HCT116 (cell line): ENCODE results near the gene ETNPPL. TPM values are rescaled to one million over a fixed set of nuclear protein-coding genes. Genes with fewer than 3 reads are reported as not detected.

Experiments
- ATAC-seq: fragments of 200-7000 bp; cut with Tn5 transposase; 2 replicates; pipeline ENCODE4 v1.9.1; 2020; ENCODE audit warnings: mild to moderate bottlenecking, moderate library complexity
- BruUV-seq: library from RNA; stranded (reverse); fragments of 400-500 nt; replicated peaks from 2 replicates; lab custom pipeline; 2021; lab: Mats Ljungman, UMichigan
- CTCF ChIA-PET: fragments of 300-600 bp; sonication (Branson Sonifier 250); formaldehyde crosslinking; loops from one replicate; lab custom pipeline; 2021; ENCODE audit warnings: antibody characterized with exemption; lab: Charles Lee
- POLR2A ChIA-PET: fragments of 300-600, 350-600 bp; sonication (Branson Sonifier 250); formaldehyde crosslinking; loops from one replicate; lab custom pipeline; 2021; ENCODE audit warnings: antibody characterized with exemption; lab: Charles Lee
- RAD21 ChIA-PET, 2 experiments: fragments of 300-600 bp; sonication (Branson Sonifier 250); formaldehyde crosslinking; loops; one replicate each; lab custom pipeline; 2023; ENCODE audit warnings: low total read pairs in 2 of 2; ENCODE audit not compliant: uncharacterized antibody in 2 of 2, unreplicated experiment in 2 of 2, low non-redundant PET in 1 of 2; lab: Charles Lee
- DNase-seq: peaks from one replicate; pipeline ENCODE4 v3.0.0-alpha.2; 2010; ENCODE audit warnings: low read depth, low spot score
- H2AFZ ChIP-seq: fragments of 200-600 bp; shearing (Covaris generic), sonication (generic); 2 replicates; pipeline ENCODE4 v1.6.1; 2017; ENCODE audit warnings: low read depth, mixed run types, mixed read lengths, antibody characterized with exemption, low read length; ENCODE audit not compliant: poor library complexity, severe bottlenecking
- H3K27ac ChIP-seq: 2 replicates; pipeline ENCODE4 v1.5.1; 2012; ENCODE audit warnings: low read depth, low read length
- H3K27me3 ChIP-seq: fragments of 200-600 bp; sonication (generic); 2 replicates; pipeline ENCODE4 v1.6.1; 2016; ENCODE audit warnings: mixed run types, low read length, mixed read lengths; ENCODE audit not compliant: insufficient read depth
- H3K36me3 ChIP-seq, 2 experiments: fragments of 200-500 bp in 1 of 2; fragments of 200-600 bp in 1 of 2; sonication (Bioruptor generic) in 1 of 2; sonication (generic) in 1 of 2; 2 replicates each; pipeline versions ENCODE4 v1.5.1 to v1.6.1; 2014 to 2016; ENCODE audit warnings: low read length in 2 of 2, inconsistent platforms in 1 of 2, mixed read lengths in 1 of 2, mixed run types in 1 of 2; ENCODE audit not compliant: insufficient read depth in 2 of 2, control insufficient read depth in 1 of 2
- H3K4me1 ChIP-seq, 2 experiments: fragments of 200-600 bp in 1 of 2; sonication (generic) in 1 of 2; 2 replicates each; pipeline versions ENCODE4 v1.5.1 to v1.6.1; 2012 to 2017; ENCODE audit warnings: low read length in 2 of 2, inconsistent platforms in 1 of 2, mild to moderate bottlenecking in 1 of 2, mixed read lengths in 1 of 2, mixed run types in 1 of 2, moderate library complexity in 1 of 2; ENCODE audit not compliant: insufficient read depth in 2 of 2, control insufficient read depth in 1 of 2
- H3K4me2 ChIP-seq: fragments of 200-600 bp; sonication (generic); 2 replicates; pipeline ENCODE4 v1.6.1; 2017; ENCODE audit warnings: mixed run types, low read length, mixed read lengths
- H3K4me3 ChIP-seq, 2 experiments: fragments of 200-600 bp in 1 of 2; sonication (generic) in 1 of 2; replicated peaks in 1 of 2; 2 replicates each; pipeline ENCODE4 v1.5.1; 2011 to 2016; ENCODE audit warnings: low read length in 2 of 2, control low read depth in 1 of 2, low read depth in 1 of 2, mild to moderate bottlenecking in 1 of 2, mixed read lengths in 1 of 2, mixed run types in 1 of 2
- H3K79me2 ChIP-seq: fragments of 200-600 bp; sonication (generic); 2 replicates; pipeline ENCODE4 v1.6.1; 2017; ENCODE audit warnings: mild to moderate bottlenecking, mixed run types, low read length, moderate library complexity, mixed read lengths; ENCODE audit not compliant: insufficient read depth
- H3K9ac ChIP-seq: fragments of 200-600 bp; sonication (generic); 2 replicates; pipeline ENCODE4 v1.6.1; 2016; ENCODE audit warnings: low read length, mixed read lengths
- H3K9me2 ChIP-seq: fragments of 200-600 bp; sonication (generic), shearing (Covaris generic); 2 replicates; pipeline ENCODE4 v1.6.1; 2017; ENCODE audit warnings: mixed run types, mild to moderate bottlenecking, moderate library complexity; ENCODE audit not compliant: insufficient read depth
- H3K9me3 ChIP-seq, 2 experiments: fragments of 200-500 bp in 1 of 2; fragments of 200-600 bp in 1 of 2; sonication (Bioruptor generic) in 1 of 2; sonication (generic) in 1 of 2; 2 replicates each; pipeline ENCODE4 v1.6.1; 2014 to 2017; ENCODE audit warnings: low read length in 2 of 2, mixed read lengths in 2 of 2, inconsistent platforms in 1 of 2, low read depth in 1 of 2, mild to moderate bottlenecking in 1 of 2, mixed run types in 1 of 2, moderate library complexity in 1 of 2; ENCODE audit not compliant: control insufficient read depth in 1 of 2, insufficient read depth in 1 of 2
- H4K20me1 ChIP-seq: fragments of 200-600 bp; sonication (generic), shearing (Covaris generic); 2 replicates; pipeline ENCODE4 v1.6.1; 2017; ENCODE audit warnings: mixed run types, mild to moderate bottlenecking, moderate library complexity; ENCODE audit not compliant: insufficient read depth
- CBX3 ChIP-seq: IDR thresholded peaks from 2 replicates; pipeline ENCODE4 v1.6.1; 2012; ENCODE audit warnings: low read depth
- CTCF ChIP-seq, 3 experiments: fragments of 200-600 bp in 1 of 3; sonication (generic) in 1 of 3; IDR thresholded peaks in 2 of 3; conservative IDR thresholded peaks in 1 of 3; 2 replicates each; pipeline ENCODE4 v1.5.1; 2012 to 2017; ENCODE audit warnings: low read depth in 2 of 3, low read length in 2 of 3, antibody characterized with exemption in 1 of 3, borderline replicate concordance in 1 of 3, control low read depth in 1 of 3, mild to moderate bottlenecking in 1 of 3, mixed read lengths in 1 of 3, mixed run types in 1 of 3, moderate library complexity in 1 of 3; ENCODE audit not compliant: insufficient read depth in 1 of 3
- EGR1 ChIP-seq: IDR thresholded peaks from 2 replicates; pipeline ENCODE4 v1.6.1; 2012; ENCODE audit warnings: low read depth
- ELF1 ChIP-seq: IDR thresholded peaks from 2 replicates; pipeline ENCODE4 v1.6.1; 2012; ENCODE audit warnings: low read depth, borderline replicate concordance
- EZH2phosphoT487 ChIP-seq: fragments of 200-600 bp; IDR thresholded peaks from 2 replicates; pipeline ENCODE4 v1.6.1; 2018; ENCODE audit warnings: antibody characterized with exemption, borderline replicate concordance
- FOSL1 ChIP-seq: IDR thresholded peaks from 2 replicates; pipeline ENCODE4 v1.6.1; 2012; ENCODE audit warnings: low read depth
- JUND ChIP-seq: IDR thresholded peaks from 2 replicates; pipeline ENCODE4 v1.6.1; 2012
- MAX ChIP-seq: IDR thresholded peaks from 2 replicates; pipeline ENCODE4 v1.6.1; 2012
- POLR2A ChIP-seq: IDR thresholded peaks from 2 replicates; pipeline ENCODE4 v1.7.0; 2011; ENCODE audit warnings: borderline replicate concordance; ENCODE audit not compliant: insufficient read depth, insufficient read length; ENCODE audit errors: extremely low read depth
- POLR2AphosphoS5 ChIP-seq: IDR thresholded peaks from 2 replicates; pipeline ENCODE4 v1.6.1; 2011; ENCODE audit warnings: mild to moderate bottlenecking, low read depth, low read length, moderate library complexity
- RAD21 ChIP-seq: IDR thresholded peaks from 2 replicates; pipeline ENCODE4 v1.6.1; 2012; ENCODE audit warnings: low read depth, mild to moderate bottlenecking
- REST ChIP-seq: IDR thresholded peaks from 2 replicates; pipeline ENCODE4 v1.6.1; 2012; ENCODE audit warnings: low read depth
- SIN3A ChIP-seq: IDR thresholded peaks from 2 replicates; pipeline ENCODE4 v1.6.1; 2012; ENCODE audit warnings: low read depth
- SP1 ChIP-seq: IDR thresholded peaks from 2 replicates; pipeline ENCODE4 v1.6.1; 2012; ENCODE audit warnings: low read depth
- TCF7L2 ChIP-seq: IDR thresholded peaks from 2 replicates; pipeline ENCODE4 v1.7.0; 2011; ENCODE audit warnings: borderline replicate concordance, inconsistent platforms; ENCODE audit not compliant: insufficient read depth, insufficient read length; ENCODE audit errors: extremely low read depth
- YY1 ChIP-seq: IDR thresholded peaks from 2 replicates; pipeline ENCODE4 v1.6.1; 2011; ENCODE audit warnings: low read length, low read depth, moderate library complexity, mild to moderate bottlenecking; ENCODE audit not compliant: insufficient replicate concordance; ENCODE audit errors: extremely low read depth
- ZFX ChIP-seq: fragments of 450-650 bp; IDR thresholded peaks from 2 replicates; pipeline ENCODE4 v1.6.1; 2017
- ZNF274 ChIP-seq: fragments of 200-500 bp; sonication (Bioruptor generic); IDR thresholded peaks from 2 replicates; pipeline ENCODE4 v1.6.1; 2014; ENCODE audit warnings: mild to moderate bottlenecking, low read depth, low read length, inconsistent platforms
- intact Hi-C: fragments of 100-400 bp; cut with micrococcal nuclease; formaldehyde crosslinking; loops from 2 replicates; pipeline ENCODE4 v1.10.0; 2022
- total RNA-seq: library from RNA; stranded (reverse); gene quantifications from one replicate; pipeline ENCODE4 v1.2.1, GENCODE V29; 2021; ENCODE audit not compliant: unreplicated experiment

ETNPPL gene
- total RNA-seq, 1 experiment from 2014 or later = not detected

- no peak for TF ChIP-seq REST
- TF ChIP-seq EGR1 = no peak
- no peak for TF ChIP-seq FOSL1
Observed at GRCh38 chr4:108766058-108766457, 3.2 kb upstream of the ETNPPL start (continued).

GRCh38 chr4:108763986-108764385 is 1.1 kb upstream of the ETNPPL start:
- H3K79me2 ChIP-seq = no peaks in the 10 kb centered on the region
- intact Hi-C loops = no loop called here
- no peaks in the 10 kb centered on the region for H3K36me3 ChIP-seq
- no peak overlapping the region for H3K4me3 ChIP-seq
- CTCF ChIA-PET = no interaction called here
- RAD21 ChIA-PET = no interaction called here
- POLR2A ChIA-PET = no interaction called here
- no peak overlapping the region for H3K4me2 ChIP-seq
- no peak overlapping the region for H3K27ac ChIP-seq
- H4K20me1 ChIP-seq = no peaks in the 10 kb centered on the region
- ATAC-seq = no peak
- H2AFZ ChIP-seq = no peak overlapping the region
- H3K9me2 ChIP-seq = no peaks in the 10 kb centered on the region
- no peaks in the 10 kb centered on the region for H3K9me3 ChIP-seq
- BruUV-seq = no TSS peak
- no peak overlapping the region for H3K9ac ChIP-seq
- no peaks in the 10 kb centered on the region for H3K4me1 ChIP-seq
- DNase-seq = no peak
- no peaks in the 10 kb centered on the region for H3K27me3 ChIP-seq
- no peak for TF ChIP-seq CBX3
- no peak for TF ChIP-seq MAX
- no peak for TF ChIP-seq SIN3A
- TF ChIP-seq YY1 = no peak
- TF ChIP-seq POLR2A = no peak
- no peak for TF ChIP-seq EGR1
- TF ChIP-seq REST = no peak
- TF ChIP-seq POLR2AphosphoS5 = no peak
- no peak for TF ChIP-seq ZFX
- no peak for TF ChIP-seq JUND
- TF ChIP-seq EZH2phosphoT487 = no peak
- no peak for TF ChIP-seq ZNF274
- TF ChIP-seq SP1 = no peak
- no peak for TF ChIP-seq RAD21
- TF ChIP-seq TCF7L2 = no peak
- no peak for TF ChIP-seq CTCF (IDR thresholded peaks at IDR 0.05 in 2 of 3, conservative IDR thresholded peaks at IDR 0.05 in 1 of 3; ENCODE audit: borderline replicate concordance in 1 of 3, insufficient read depth in 1 of 3, low read depth in 2 of 3, low read length in 2 of 3)
- TF ChIP-seq ELF1 = no peak
